ENCODE results near the gene KLHDC10.

KLHDC10 gene

DNA sequence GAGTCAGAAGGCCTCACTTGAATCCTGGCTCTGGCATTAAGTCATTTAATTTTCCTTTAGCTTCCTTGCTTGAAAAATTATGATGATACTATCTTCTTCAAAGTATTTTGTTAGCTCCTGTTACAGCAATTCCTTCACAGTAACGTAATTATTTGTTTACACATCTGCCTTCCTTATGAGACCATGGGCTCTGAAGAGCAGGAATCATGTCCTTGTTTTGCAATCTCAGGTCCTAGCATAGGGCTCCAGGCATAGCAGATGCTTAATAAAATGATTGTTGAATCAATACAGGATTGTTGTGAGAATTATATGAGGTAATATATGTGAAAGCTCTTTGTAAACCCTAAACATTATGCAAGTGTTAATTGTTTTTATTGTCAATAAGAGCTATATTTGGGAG is 25.5 kb downstream of the KLHDC10 start:
- no peak overlapping the region for H3K27ac ChIP-seq
- TF ChIP-seq, protein P1, sequence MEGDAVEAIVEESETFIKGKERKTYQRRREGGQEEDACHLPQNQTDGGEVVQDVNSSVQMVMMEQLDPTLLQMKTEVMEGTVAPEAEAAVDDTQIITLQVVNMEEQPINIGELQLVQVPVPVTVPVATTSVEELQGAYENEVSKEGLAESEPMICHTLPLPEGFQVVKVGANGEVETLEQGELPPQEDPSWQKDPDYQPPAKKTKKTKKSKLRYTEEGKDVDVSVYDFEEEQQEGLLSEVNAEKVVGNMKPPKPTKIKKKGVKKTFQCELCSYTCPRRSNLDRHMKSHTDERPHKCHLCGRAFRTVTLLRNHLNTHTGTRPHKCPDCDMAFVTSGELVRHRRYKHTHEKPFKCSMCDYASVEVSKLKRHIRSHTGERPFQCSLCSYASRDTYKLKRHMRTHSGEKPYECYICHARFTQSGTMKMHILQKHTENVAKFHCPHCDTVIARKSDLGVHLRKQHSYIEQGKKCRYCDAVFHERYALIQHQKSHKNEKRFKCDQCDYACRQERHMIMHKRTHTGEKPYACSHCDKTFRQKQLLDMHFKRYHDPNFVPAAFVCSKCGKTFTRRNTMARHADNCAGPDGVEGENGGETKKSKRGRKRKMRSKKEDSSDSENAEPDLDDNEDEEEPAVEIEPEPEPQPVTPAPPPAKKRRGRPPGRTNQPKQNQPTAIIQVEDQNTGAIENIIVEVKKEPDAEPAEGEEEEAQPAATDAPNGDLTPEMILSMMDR (IDR thresholded peaks at IDR 0.05): no peak
- TF ChIP-seq ZFX (IDR thresholded peaks at IDR 0.05; ENCODE audit: borderline replicate concordance): no peak

DNA sequence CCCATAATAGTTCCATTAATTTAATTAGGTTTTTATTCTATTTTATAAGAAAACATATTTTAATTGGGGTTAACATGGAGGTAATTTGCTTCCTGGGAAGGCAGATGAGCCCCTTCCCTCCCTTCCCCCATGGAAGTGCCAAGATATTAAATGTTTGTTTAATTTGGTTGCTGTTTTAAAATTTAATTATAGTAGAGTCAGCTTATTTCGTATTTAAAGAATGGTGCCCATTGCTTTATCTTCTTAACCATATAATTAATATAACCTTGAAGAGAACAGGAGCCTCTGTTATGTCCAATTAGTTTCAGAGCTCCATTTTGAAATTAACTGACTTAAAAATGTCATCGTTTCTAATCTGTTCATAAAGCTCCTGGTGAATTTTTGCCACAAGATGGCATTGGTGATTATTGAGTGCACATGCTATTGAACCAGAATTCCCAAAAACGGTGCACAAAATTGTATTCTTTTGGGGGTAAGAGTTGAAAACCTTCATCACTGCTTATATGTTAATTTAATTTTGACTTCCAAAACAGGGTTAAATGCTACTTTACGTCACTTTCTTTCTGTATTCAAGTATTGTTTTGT is 26.0 kb downstream of the KLHDC10 start:
- H3K27ac ChIP-seq: no peak overlapping the region
- TF ChIP-seq, protein P1 (IDR thresholded peaks at IDR 0.05): peak; percentile 44
- no peak for TF ChIP-seq ZFX (IDR thresholded peaks at IDR 0.05; ENCODE audit: borderline replicate concordance)

DNA sequence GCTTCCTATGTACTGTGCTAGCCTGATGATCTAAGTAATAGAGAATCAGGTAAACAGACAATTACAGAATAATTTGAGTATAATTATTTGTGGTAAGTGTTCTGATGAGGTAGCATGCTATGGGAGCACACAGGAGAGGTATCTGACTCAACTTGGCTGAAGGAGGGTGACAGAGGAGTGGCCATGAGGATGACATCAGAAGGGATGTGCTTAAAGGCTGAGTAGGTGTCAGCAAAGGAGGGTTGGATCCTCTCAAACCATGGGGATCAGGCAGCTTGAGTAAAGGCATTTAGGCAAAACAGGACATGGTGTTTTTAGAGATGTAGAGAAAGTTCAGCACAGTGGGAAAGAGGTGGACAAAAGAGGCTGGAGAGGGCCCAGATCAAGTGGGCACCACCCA is 29.0 kb downstream of the KLHDC10 start:
- no peak overlapping the region for H3K27ac ChIP-seq
- TF ChIP-seq, protein P1 (IDR thresholded peaks at IDR 0.05): no peak
- no peak for TF ChIP-seq ZFX (IDR thresholded peaks at IDR 0.05; ENCODE audit: borderline replicate concordance)

DNA sequence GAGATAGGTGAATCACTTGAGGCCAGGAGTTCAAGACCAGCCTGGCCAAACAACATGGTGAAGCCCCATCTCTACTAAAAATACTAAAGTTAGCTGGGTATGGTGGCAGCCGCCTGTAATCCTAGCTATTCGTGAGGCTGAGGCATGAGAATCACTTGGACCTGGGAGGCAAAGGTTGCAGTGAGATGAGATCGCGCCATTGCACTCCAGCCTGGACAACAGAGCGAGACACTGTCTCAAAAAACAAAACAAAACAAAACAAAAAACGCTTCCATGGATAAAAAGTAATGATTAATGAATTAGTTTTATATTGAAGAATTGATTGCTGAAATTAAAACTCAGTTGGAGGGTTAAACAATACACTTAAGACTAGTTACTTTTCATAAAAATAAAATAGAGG is 32.3 kb downstream of the KLHDC10 start:
- no peak overlapping the region for H3K27ac ChIP-seq

DNA sequence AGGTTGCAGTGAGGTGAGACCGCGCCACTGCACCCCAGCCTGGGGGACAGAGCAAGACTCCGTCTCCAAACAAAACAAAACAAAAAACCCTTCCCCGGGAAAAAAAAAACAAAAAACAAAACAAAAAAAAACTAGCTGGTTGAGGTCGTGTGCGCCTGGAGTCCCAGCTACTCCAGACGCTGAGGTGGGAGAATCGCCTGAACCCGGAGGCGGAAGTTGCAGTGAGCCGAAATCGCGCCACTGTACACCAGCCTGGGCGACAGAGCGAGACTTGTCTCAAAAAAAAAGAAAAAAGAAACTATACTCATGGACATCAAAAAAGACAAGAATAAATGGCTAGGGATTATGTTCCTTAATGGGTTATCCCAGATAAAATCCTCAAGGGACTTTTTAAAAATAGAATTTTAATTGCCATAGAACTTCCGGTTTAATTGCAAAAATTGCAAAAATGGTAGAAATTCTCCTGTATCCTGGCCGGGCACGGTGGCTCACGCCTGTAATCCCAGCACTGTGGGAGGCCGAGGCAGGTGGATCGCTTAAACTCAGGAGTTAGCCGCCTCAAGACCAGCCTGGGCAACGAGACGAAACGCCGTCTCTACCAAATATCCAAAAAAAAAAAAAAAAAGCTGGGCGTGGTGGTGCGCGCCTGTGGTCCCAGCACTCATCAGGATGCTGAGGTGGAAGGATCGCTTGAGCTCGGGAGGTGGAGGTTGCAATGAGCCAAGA is 37.8 kb downstream of the KLHDC10 start:
- H3K27ac ChIP-seq: no peak overlapping the region
- TF ChIP-seq ZFX (IDR thresholded peaks at IDR 0.05; ENCODE audit: borderline replicate concordance): no peak
- TF ChIP-seq, protein P1 (IDR thresholded peaks at IDR 0.05): no peak

More for the DNA sequence above, 32.3 kb downstream of the KLHDC10 start:
- TF ChIP-seq, protein P1 (IDR thresholded peaks at IDR 0.05): no peak
- TF ChIP-seq ZFX (IDR thresholded peaks at IDR 0.05; ENCODE audit: borderline replicate concordance): no peak

DNA sequence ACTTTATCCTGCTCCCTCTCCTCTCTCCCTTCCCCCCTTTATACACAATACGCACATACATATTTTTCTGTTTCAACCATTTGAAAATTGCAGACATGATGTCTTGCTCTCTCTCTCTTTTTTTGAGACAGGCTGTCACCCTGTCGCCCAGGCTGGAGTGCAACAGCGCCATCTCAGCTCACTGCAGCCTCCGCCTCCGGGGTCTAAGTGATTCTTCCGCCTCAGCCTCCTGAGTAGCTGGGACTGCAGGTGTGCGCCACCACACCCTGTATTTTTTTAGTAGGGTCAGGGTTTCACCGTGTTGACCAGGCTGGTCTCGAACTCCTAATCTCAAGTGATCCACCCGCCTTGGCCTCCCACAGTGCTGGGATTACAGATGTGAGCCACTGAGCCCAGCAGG is 38.5 kb downstream of the KLHDC10 start:
- H3K27ac ChIP-seq: no peak overlapping the region
- TF ChIP-seq, protein P1 (IDR thresholded peaks at IDR 0.05): no peak
- TF ChIP-seq ZFX (IDR thresholded peaks at IDR 0.05; ENCODE audit: borderline replicate concordance): no peak

DNA sequence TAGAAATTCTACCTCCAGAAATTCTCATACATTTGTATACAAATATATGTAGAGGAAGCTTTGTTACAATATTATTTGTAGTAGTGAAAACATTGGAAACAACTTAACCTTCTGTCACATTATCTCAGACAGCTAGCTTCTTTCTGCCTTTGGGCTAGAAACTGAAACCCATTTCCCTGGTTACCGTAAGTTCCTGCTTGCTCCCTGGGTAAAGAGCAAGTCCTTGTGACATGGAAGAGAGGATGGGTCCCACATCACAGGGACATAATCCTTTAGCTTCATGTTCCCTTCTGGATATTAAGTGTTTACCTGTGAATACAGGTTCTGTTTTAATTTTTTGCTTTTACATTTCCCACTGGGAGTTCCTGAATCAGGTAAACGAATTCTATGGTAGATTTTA is 41.8 kb downstream of the KLHDC10 start:
- no peak overlapping the region for H3K27ac ChIP-seq
- TF ChIP-seq ZFX (IDR thresholded peaks at IDR 0.05; ENCODE audit: borderline replicate concordance): no peak
- TF ChIP-seq, protein P1 (IDR thresholded peaks at IDR 0.05): no peak
